ENCODE data around the gene HGD.
"Not testable (repeated sequence)": the region's sequence is repeated elsewhere in the genome, so short reads cannot be mapped to it uniquely, and the experiment has no call there.

HGD gene, protein sequence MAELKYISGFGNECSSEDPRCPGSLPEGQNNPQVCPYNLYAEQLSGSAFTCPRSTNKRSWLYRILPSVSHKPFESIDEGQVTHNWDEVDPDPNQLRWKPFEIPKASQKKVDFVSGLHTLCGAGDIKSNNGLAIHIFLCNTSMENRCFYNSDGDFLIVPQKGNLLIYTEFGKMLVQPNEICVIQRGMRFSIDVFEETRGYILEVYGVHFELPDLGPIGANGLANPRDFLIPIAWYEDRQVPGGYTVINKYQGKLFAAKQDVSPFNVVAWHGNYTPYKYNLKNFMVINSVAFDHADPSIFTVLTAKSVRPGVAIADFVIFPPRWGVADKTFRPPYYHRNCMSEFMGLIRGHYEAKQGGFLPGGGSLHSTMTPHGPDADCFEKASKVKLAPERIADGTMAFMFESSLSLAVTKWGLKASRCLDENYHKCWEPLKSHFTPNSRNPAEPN

GRCh38 chr3:120682095-120682681, at the start of gene HGD:
Gene HGD, minus strand, starts transcription at chr3:120682239. Its CDS starts 128 bp downstream, at chr3:120682111.
- Histone ChIP-seq H3K27ac (no peak within 1 kb of the TSS), H3K9ac (no peak within 1 kb of the TSS), H3K27me3 (no peaks in the 10 kb centered on the region), H3K4me3 (no peak within 1 kb of the TSS), H3K4me2 (no peak within 1 kb of the TSS), H3K36me3 (no peaks in the 10 kb centered on the region), H3K9me3 (peaks cover 12% of the 10 kb centered on the region), H3K4me1 (peaks cover 8% of the 10 kb centered on the region; the same call in 1 of the 2 replicates), H4K20me1 (no peaks in the 10 kb centered on the region)
- no peak for TF ChIP-seq Cebpa-rat (IDR thresholded peaks at IDR 0.05)

- no peak overlapping the region for H3K4me2 ChIP-seq
- no peak overlapping the region for H3K4me3 ChIP-seq
- peaks cover 17% of the 10 kb centered on the region for H3K36me3 ChIP-seq
- H3K9me3 ChIP-seq = peaks cover 9% of the 10 kb centered on the region
- no peak for TF ChIP-seq Cebpa-rat (IDR thresholded peaks at IDR 0.05)
- no peak overlapping the region for H3K27ac ChIP-seq
- no peaks in the 10 kb centered on the region for H4K20me1 ChIP-seq
- no peaks in the 10 kb centered on the region for H3K4me1 ChIP-seq
- no peaks in the 10 kb centered on the region for H3K27me3 ChIP-seq
- no peak overlapping the region for H3K9ac ChIP-seq
Measured at GRCh38 chr3:120730576-120731542, 48.8 kb upstream of the HGD start.

DNA sequence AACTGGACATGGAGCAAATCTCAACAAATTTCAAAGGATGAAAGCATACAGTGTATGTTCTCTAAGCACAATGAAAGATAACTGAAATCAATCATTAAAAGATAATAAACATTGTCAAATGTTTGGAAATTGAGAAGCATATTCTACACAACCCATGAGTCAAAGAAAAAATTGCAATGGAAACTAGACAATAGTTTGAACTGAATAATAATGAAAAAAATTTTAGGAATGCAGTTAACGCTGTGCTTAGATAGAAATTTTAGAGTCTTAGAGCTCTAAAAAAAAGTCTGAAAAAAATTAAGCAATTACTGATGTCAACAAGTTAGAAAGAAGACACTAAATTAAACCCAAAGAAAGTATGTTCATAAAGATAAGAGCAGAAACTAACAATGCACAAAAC, 44.8 kb upstream of the HGD start:
- Histone ChIP-seq H3K27ac (no peak overlapping the region), H4K20me1 (no peaks in the 10 kb centered on the region), H3K9me3 (peaks cover 7% of the 10 kb centered on the region), H3K27me3 (no peaks in the 10 kb centered on the region), H3K9ac (no peak overlapping the region), H3K4me1 (no peaks in the 10 kb centered on the region), H3K4me3 (no peak overlapping the region), H3K36me3 (peaks cover 22% of the 10 kb centered on the region), H3K4me2 (no peak overlapping the region)
- no peak for TF ChIP-seq Cebpa-rat (IDR thresholded peaks at IDR 0.05)

- not testable (repeated sequence) for H4K20me1 ChIP-seq, H3K9ac ChIP-seq
Measured at GRCh38 chr3:120719167-120719834, 37.3 kb upstream of the HGD start.

DNA sequence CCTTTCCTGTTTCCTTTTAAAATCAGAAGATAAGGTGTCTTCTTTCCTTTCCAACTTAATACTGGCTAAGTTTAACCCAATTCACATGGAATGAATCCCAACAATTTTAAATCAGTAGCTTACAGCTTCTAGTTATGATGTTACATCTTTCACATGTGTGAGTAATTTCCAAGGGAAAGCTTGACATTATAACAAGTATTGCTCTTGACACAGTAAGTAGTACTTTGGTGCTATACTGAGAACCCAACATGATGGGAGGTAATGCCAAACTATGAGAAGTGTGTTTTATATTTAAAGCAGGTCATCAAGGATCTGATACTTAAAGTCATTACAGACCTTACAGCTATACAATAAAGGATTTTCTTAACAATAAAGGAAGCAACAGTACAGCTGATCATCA, 31.2 kb upstream of the HGD start:
- Histone ChIP-seq H3K36me3 (0 out of 2 replicates have a peak, but pooled peaks cover 4% of the 10 kb centered on the region), H3K27me3 (no peaks in the 10 kb centered on the region), H3K9me3 (no peaks in the 10 kb centered on the region), H3K4me3 (no peak overlapping the region), H3K4me2 (no peak overlapping the region), H3K9ac (no peak overlapping the region), H3K4me1 (no peaks in the 10 kb centered on the region), H4K20me1 (no peaks in the 10 kb centered on the region), H3K27ac (no peak overlapping the region)
- TF ChIP-seq Cebpa-rat (IDR thresholded peaks at IDR 0.05) = no peak

More at GRCh38 chr3:120719167-120719834, 37.3 kb upstream of the HGD start:
- not testable (repeated sequence) for H3K9me3 ChIP-seq, H3K4me2 ChIP-seq, H3K27me3 ChIP-seq, H3K4me3 ChIP-seq, H3K4me1 ChIP-seq, H3K27ac ChIP-seq
- H3K36me3 ChIP-seq = peaks cover 12% of the 10 kb centered on the region

- H3K27ac ChIP-seq = no peak overlapping the region
- H4K20me1 ChIP-seq = no peaks in the 10 kb centered on the region
Measured at GRCh38 chr3:120710369-120710768, 28.3 kb upstream of the HGD start.

GRCh38 chr3:120708408-120708807, 26.4 kb upstream of the HGD start:
- H3K9me3 ChIP-seq = no peaks in the 10 kb centered on the region
- H3K27me3 ChIP-seq = no peaks in the 10 kb centered on the region
- no peak overlapping the region for H3K27ac ChIP-seq
- TF ChIP-seq Cebpa-rat (IDR thresholded peaks at IDR 0.05) = no peak
- H3K4me2 ChIP-seq = no peak overlapping the region
- no peaks in the 10 kb centered on the region for H3K4me1 ChIP-seq
- no peak overlapping the region for H3K4me3 ChIP-seq
- H4K20me1 ChIP-seq = no peaks in the 10 kb centered on the region
- H3K9ac ChIP-seq = no peak overlapping the region
- H3K36me3 ChIP-seq = no peaks in the 10 kb centered on the region

More at GRCh38 chr3:120710369-120710768, 28.3 kb upstream of the HGD start:
- Histone ChIP-seq H3K9me3 (no peaks in the 10 kb centered on the region), H3K4me3 (no peak overlapping the region), H3K27me3 (no peaks in the 10 kb centered on the region), H3K9ac (no peak overlapping the region), H3K4me2 (no peak overlapping the region), H3K4me1 (no peaks in the 10 kb centered on the region), H3K36me3 (no peaks in the 10 kb centered on the region)
- no peak for TF ChIP-seq Cebpa-rat (IDR thresholded peaks at IDR 0.05)

DNA sequence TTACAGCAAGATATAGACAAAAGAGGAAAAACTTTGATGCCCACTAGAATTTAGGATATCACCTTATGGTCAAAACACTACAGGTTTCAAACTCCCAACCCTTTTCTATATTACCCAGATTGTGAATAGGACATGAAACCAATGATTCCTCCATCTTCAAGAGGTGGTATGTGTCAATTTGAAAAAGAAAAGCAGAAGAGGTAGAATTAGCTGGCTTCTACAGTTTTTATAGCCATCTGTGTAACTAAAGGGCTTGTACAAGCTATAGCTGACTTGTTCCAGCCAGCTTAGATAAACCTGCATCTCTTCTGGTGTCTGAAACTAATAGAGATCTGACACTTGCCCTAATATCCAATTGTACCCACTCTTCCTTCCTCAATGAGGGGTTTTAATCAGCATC, 24.9 kb upstream of the HGD start:
- H3K4me2 ChIP-seq = no peak overlapping the region
- peaks cover 12% of the 10 kb centered on the region for H3K36me3 ChIP-seq
- H3K9ac ChIP-seq = no peak overlapping the region
- H3K27me3 ChIP-seq = no peaks in the 10 kb centered on the region
- TF ChIP-seq Cebpa-rat (IDR thresholded peaks at IDR 0.05) = no peak
- H3K27ac ChIP-seq = no peak overlapping the region
- no peaks in the 10 kb centered on the region for H3K4me1 ChIP-seq
- H4K20me1 ChIP-seq = no peaks in the 10 kb centered on the region
- H3K9me3 ChIP-seq = peaks cover 4% of the 10 kb centered on the region; the same call in 1 of the 2 replicates
- no peak overlapping the region for H3K4me3 ChIP-seq

DNA sequence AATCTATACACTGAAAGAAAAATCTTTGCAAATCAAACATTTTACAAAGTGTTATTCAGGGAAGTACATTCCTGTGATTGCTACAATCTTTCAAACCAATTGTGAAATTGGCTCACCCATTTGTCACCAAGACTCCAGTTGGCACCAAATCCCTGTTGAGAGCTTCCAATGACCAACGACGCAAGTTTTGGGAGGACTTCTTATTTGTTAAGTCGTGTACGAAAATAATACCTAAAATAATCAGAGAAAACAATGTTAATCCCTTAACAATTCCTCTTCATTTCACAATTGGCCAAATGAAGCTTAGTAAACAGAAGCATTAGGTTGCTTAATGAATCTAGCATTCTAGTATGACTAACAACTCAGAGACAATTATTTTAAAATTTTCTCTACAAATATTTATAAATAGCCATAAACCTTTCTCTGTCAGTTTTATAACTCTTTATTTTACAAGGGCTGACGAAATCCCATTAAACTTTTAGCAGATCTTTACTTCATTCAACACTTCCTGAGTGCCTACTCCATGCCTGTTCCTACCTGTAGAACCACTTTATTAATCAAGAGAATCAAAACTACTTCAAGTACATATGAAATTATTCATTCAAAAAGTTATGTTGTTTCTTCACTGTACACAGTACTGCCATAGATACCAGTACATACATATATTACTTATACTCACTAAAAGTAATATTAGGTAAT, 24.0 kb upstream of the HGD start:
- Histone ChIP-seq H3K9ac (no peak overlapping the region), H3K9me3 (peaks cover 4% of the 10 kb centered on the region; the same call in 1 of the 2 replicates), H3K36me3 (peaks cover 12% of the 10 kb centered on the region), H3K4me3 (no peak overlapping the region), H3K4me2 (no peak overlapping the region), H3K27ac (no peak overlapping the region), H3K4me1 (no peaks in the 10 kb centered on the region), H4K20me1 (no peaks in the 10 kb centered on the region), H3K27me3 (no peaks in the 10 kb centered on the region)
- no peak for TF ChIP-seq Cebpa-rat (IDR thresholded peaks at IDR 0.05)

Data from BLaER1 (cell line).